ENCODE data around the gene TCP11L2.

GRCh38 chr12:106271575-106272505, 30.7 kb upstream of the TCP11L2 start:
- TF ChIP-seq POLR2A (IDR thresholded peaks at IDR 0.05; ENCODE audit: low read length) (no peak), GATA1 (IDR thresholded peaks at IDR 0.05; ENCODE audit: low read depth, low read length) (no peak)
